GM18517 (cell line): ENCODE results near the gene SS18L1.

Experiments
- ATAC-seq: cut with Tn5 transposase; IDR thresholded peaks from one replicate; pipeline ENCODE4 v1.9.1; 2021; ENCODE audit warnings: mild to moderate bottlenecking, moderate library complexity; ENCODE audit not compliant: unreplicated experiment

Gene SS18L1

DNA sequence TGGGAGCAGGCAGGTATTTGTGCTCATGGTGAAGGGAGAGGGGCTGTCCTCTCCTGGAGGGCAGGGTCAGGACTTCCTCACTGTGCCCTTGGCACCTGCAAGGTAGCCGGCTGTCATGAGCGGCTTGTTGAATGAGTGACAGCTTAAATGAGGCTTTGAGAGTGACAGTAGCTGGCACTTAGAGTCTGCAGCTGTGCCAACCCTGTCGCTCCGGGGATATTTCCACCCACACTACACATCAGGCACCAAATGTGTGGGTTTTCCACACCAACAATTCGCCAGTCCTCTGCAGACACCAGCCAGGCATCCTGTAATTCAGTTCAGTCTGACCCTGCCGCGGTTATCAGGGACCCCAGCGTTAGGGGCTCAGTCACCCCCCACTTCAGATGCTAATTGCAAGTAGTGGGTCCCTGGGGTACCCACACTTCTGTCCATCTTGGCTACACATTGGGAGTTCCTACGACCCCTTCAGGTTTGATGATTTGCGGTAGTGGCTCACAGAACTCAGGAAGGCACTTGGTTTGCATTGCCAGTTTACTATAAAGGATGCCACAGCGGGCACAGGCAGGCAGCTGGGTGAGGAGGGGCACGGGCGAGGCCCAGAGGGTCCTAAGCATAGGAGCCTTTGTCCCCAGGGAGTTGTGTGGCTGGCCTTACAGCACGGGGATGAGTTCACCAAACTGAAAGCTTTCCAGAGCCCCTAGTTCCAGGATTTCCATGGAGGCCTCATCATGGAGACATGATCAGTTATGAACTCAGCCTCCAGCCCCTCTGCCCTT, 48.4 kb downstream of the SS18L1 start:
- no peak for ATAC-seq

DNA sequence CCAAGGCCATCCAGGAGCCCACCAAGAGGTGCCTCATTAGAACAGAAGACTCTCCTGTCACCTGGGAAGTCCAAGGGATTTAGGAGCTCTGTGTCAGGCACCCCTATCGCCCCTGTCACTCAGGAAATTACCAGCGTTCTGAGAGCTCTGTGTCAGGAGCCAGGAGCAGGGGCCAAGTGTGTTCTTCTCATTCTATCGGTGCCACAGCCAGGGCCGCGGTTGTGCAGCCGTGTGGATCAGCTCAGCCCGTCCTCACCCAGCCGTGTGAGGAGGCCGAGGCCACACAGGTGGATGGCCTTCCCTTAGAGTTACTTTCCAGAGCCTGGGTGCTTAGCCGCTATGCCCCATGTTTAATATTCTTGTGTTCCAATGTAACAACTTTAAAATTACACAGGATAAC, 49.1 kb downstream of the SS18L1 start:
- ATAC-seq: no peak

DNA sequence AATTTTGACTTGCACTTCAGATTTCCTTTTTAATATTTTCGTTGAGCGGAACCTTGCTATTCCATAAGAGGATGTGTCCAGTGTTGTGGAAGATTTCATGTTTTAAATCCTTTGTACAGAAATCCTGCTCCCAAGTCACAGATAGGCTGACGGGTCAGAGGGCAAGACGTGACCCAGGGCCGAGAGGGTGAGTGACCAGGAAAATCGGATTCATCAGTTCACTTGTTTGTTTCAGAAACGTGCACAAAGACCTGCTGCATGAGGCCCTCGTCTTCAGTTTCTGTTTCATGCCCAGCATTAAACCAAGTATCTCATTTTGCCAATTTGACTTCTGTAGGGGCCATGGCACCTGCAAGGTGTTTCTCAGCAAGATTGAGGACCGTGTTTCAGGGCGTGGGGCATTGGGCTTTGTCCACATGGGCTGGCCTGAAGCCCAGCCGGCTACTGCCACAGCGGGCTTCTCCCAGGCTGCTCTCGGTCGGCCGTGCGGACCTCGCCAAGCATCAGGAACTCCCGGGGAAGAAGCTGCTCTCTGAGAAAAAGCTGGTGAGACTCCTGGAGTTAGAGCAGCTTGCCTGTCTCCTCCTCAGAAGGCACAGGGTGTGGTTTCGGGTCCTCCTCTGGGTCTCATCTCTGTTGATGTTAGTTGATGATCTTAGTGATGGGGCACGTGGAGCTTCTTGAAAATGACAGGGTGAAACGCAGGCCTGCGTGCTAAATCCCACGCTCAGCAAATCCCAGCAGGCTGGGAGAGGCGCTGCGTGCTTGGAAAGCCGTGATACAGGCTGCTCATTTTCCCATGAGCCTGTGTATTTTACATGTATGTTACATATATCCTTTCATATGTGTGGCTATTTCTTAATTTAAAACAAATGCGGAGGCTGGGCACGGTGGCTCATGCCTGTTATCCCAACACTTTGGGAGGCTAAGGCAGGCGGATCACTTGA, 49.8 kb downstream of the SS18L1 start:
- ATAC-seq: no peak

- ATAC-seq: no peak
Measured at GRCh38 chr20:62195075-62195405, 51.5 kb downstream of the SS18L1 start.

DNA sequence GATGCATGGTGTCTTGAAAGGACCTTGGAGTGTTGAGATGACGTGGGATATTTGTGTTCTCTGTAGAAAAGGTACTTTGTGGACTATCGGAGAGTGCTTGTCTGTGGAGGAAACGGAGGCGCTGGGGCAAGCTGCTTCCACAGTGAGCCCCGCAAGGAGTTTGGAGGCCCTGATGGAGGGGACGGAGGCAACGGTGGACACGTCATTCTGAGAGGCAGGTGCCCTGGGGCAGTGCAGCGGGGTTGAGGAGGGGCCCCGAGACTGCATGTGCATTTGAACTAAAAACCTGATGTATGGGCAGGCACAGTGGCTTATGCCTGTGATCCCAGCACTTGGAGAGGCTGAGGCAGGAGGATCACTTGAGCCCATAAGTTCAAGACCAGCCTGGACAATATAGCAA, 52.2 kb downstream of the SS18L1 start:
- no peak for ATAC-seq

- ATAC-seq: no peak
Measured at GRCh38 chr20:62196286-62196685, 52.7 kb downstream of the SS18L1 start.

- ATAC-seq: no peak
Measured at GRCh38 chr20:62197311-62197710, 53.7 kb downstream of the SS18L1 start.

DNA sequence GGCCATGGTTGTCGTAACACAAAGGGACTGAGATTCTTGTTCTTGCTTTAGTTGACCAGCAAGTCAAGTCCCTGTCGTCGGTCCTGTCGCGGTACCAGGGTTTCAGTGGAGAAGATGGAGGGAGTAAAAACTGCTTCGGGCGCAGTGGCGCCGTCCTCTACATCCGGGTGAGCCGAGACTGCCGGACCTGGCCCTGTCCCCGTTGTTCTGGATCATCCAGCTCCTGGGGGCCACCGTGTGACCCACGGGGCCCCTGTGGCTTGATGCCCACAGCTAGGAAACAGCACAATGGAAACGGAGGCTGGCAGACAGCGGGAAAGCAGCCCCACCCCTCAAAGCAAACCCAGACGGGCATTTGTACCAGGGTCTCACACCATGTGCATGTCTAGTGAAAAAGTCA, 54.2 kb downstream of the SS18L1 start:
- no peak for ATAC-seq

DNA sequence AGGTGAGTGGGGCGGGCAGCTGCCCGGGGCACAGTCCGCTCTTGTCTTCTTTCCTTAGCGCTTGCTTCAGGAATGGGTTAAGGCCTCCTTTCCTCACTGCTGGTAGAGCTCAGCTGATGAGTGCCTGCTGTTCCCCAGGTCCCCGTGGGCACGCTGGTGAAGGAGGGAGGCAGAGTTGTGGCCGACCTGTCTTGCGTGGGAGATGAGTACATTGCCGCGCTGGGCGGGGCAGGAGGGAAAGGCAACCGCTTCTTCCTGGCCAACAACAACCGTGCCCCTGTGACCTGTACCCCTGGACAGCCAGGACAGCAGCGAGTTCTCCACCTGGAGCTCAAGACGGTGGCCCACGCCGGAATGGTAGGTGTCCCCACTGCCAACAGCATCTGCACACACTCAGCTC, 54.9 kb downstream of the SS18L1 start:
- ATAC-seq: no peak

DNA sequence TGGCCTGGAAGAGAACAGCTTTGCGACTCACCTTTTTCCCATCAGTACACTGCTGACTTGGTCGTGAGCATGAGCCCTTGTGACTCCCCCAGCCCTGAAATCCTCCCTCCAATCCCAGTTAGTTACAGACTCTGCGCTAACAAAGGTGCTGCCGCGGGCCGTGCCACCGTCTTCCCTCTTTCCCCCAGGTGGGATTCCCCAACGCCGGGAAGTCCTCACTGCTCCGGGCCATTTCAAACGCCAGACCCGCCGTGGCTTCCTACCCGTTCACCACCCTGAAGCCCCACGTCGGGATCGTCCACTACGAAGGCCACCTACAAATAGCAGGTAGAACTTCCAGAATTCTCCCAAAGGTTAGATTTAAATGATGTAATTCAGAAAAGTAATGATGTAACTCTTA, 55.4 kb downstream of the SS18L1 start:
- ATAC-seq: no peak

- ATAC-seq: no peak
Measured at GRCh38 chr20:62200491-62201172, 57.1 kb downstream of the SS18L1 start.

DNA sequence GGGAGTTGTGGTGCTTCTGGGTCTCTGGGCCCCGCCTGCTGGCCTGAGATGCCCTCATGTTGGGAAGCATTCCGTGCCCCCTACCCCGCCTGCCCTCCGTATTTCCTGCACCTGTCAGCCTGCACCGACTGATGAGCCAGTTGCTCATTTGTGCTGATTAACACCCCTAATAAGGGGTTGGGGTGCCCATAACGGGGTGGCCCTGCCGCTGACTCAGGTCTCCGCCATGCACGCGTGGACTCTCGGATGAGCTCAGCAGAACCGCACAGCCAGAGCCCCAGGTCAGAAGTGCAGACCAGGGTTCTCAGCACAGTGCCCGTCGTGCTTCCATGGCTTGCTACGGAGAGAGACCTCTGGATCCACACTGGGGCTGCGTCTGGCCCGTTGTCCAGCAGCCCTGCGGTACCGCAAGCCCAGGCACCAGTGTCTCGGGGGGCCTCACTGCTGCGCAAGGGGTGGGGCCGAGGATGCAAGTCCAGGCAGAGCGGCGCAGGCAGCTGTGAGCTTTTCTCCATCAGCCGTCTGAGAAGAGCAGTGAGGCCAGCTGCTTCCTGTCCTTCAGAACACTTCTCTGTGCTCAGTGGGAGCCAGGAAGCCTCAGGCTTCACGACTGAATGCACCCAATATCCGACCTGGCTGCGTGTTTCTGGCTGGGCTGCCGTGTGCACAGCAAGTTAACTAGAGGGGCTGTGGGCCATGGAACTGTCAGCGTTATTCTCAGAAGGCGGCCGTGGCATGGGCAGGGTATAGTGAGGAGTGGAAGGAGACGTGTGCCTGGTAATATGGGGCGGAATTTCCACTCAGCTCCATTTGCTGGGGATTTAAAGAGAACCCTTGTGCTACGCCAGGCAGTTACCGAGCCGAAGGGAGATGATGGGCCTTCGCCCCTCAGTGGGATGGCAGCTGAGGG, 57.9 kb downstream of the SS18L1 start:
- no peak for ATAC-seq

DNA sequence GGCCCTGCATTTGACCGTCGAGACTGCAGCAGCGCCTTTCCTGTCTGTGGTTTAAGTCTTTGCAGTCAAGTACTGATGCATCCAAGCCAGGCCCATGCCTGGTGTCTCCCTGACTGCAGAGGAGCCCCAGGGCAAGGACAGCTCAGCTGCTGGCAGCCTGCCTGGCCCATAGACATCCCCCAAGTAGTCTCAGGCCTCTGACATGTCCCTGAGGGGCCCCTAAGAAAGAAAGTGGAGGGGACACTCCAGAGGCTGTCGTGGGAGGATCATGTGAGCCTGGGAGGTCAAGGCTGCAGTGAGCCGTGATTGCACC, 58.5 kb downstream of the SS18L1 start:
- ATAC-seq: no peak

DNA sequence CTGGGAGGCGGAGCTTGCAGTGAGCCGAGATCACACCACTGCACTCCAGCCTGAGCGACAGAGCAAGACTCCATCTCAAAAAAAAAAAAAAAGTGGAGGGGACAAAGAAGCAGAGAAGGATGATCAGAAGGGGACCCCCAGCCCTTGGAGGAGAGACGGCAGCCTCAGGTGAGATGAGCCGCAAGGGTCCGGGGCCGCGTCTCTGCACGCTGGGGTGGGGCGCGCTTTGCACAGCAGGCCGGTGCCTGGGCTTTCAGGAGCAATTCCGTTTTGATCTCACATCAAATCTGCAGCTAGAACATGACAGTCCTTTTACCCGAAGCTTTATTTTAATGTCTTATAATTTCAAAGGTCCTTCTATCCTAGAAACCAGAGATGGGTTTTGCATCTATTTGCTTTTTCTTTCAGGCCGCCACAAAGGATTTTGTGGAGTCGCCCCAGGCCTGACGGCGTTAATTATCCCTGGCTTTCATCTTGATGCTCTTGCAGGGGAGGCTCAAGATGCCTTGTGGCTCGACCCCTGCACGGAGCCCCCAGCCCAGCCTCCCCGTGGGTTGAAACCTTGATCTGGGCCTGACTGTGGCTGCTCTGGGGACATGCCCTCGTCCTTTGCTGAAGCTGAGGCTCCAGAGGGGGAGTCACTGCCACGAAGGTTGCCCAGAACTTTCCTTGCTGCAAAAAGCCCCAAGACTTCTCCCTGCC, 59.3 kb downstream of the SS18L1 start:
- no peak for ATAC-seq

DNA sequence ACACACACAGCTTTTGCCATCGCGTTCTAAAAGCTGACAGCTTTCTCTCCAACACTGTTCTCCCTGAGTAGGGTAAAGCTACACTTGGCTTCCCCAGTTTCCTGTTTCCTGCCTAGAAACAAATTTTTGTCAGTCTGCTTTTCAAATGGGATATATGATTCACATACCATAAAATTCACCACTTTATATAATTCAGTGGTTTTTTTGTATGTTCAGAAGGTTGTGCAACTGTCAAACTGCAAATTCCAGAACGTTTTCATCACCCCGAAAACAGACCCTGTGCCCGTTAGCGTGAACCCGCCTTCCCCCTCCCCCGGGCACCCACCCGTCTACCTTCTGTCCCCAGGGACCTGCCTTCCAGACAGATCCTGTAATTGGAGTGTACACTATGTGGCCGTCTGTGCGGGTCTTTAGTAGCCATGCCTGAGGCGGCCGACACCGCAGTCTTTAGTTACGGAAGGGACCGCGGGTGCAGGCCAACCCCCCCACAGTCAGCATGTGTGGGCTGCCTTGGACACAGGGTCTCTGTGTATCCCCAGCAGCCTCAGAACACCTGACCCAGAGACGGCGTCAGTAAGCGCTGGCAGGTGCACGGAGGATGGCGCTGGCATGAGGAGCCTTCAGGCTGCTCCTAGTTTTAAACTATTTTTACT, 59.9 kb downstream of the SS18L1 start:
- no peak for ATAC-seq

DNA sequence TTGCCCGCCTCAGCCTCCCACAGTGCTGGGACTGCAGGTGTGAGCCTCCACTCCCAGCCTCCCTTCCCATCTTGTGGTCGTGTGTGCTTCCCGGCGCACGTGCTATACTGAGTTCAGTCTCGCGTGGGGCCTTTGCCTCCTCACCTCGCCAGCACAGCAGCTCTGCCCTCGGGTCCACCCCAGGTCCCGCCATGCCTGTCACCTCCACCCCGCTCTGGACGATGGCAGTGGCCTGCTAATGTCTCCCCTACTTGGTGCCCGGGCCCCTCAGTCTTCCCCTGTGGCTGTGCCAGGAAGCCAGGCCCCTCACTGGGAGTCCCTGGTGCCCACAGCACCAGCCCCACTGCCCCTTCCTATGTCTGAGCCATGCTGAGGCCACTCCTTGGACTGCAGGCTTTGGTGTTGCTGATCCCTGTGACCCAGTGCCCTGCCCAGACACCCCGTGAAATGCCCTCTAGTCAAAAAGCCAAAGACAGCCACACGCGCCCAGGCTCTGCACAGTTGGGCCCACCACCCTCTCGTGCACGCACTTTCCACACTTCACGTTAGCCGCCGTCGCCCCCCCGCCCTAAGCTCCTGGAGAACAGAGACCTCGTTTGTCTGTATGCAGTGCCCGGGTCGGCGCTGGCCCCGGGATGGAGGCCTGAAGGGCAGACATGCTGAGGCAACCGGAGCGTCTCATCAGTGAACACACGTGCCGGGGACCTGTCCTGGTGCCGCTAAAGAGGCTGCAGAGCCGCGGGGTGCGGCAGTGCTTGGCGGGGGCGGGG, 62.2 kb downstream of the SS18L1 start:
- no peak for ATAC-seq

DNA sequence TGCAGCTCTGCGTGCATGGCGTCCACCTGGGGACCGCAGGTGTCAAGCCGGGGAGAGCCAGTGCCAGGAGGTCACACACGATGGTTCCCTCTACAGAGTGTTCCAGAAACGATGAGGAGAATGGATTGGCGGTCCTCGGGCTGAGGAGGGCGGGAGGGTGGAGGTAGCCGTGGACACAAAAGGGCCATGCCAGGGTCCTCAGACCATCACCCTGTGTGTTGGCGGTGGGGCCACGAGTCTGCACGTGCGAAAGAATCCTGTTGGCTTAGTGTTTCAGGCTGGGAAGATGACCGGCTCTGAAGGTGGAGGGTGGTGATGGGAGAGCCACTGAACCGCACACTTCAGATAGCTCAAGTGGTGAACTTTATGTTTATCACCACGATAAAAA, 62.8 kb downstream of the SS18L1 start:
- ATAC-seq: no peak

DNA sequence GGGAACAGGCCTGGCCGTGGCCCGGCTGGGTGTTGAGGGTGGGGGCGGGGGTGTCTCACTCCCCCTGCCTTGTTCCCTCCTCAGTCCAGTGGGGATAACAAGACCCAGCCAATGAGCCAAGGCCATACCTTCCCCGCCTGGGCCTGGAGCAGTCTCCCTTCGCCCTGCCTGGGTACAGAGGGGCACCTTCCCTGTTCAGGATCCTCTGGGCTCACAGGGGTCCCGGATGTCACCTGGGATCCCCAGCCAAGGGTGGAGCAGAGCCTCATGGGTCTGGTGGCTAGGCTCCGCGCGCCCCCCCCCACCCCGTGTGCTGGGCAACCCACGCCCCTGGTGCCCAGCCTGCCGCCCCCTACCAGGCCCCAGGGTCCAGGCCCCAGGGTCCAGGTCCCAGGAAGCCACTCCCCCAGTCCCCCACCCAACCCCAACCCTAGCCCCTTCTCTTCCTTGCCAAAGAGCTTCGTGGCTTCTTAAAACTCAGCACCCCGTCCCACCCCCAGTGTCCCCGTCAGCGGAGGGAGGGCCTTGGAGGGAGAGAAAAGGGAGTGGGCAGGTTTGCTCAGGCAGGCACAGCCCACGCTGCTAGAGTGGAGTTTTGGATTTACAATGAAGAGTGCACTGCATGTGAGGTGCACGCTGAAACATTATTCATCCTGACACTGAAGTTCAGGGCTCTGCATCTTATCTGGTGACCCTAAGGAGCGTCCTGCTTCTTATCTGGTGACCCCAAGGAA, 64.7 kb downstream of the SS18L1 start:
- no peak for ATAC-seq
